Measurements from ENCODE around the gene SCUBE2.
"Not testable (repeated sequence)": the region's sequence is repeated elsewhere in the genome, so short reads cannot be mapped to it uniquely, and the experiment has no call there.

GRCh38 chr11:8986772-8987171 lies 104.6 kb downstream of the SCUBE2 start:
- not testable (repeated sequence) for TF ChIP-seq CTCF, POLR2A (IDR thresholded peaks at IDR 0.05)
